Panc1 (cell line): Measurements from ENCODE around the gene NR5A1. TPM values are rescaled to one million over a fixed set of nuclear protein-coding genes. Genes with fewer than 3 reads are reported as not detected.
A peak's percentile ranks its signal among the peaks of the same experiment; 100 is the strongest.

Experiments used
- ATAC-seq: fragments of 200-7000 bp; cut with Tn5 transposase; 2 replicates; pipeline ENCODE4 v1.9.1; 2020; ENCODE audit warnings: mild to moderate bottlenecking, moderate library complexity
- BruUV-seq: library from RNA; stranded (reverse); fragments of 400-500 nt; replicated peaks from 2 replicates; lab custom pipeline; 2021; lab: Mats Ljungman, UMichigan
- CTCF ChIA-PET: fragments of 300-600 bp; sonication (Branson Sonifier 250); formaldehyde crosslinking; loops from one replicate; lab custom pipeline; 2022; ENCODE audit warnings: antibody characterized with exemption; lab: Charles Lee
- POLR2A ChIA-PET: fragments of 300-600 bp; sonication (Branson Sonifier 250); formaldehyde crosslinking; loops from one replicate; lab custom pipeline; 2022; ENCODE audit warnings: antibody characterized with exemption; lab: Charles Lee
- DNase-seq: peaks from one replicate; pipeline ENCODE4 v3.0.0-alpha.2; 2010; ENCODE audit warnings: low read depth, low spot score
- H3K27ac ChIP-seq: 2 replicates; pipeline ENCODE4 v1.5.1; 2011; ENCODE audit warnings: mild to moderate bottlenecking, low read length, inconsistent platforms
- H3K27me3 ChIP-seq: fragments of 200-500 bp; sonication (Bioruptor generic); 2 replicates; pipeline ENCODE4 v1.6.0; 2014; ENCODE audit warnings: low read length, inconsistent platforms; ENCODE audit not compliant: control insufficient read depth, insufficient read depth
- H3K36me3 ChIP-seq: fragments of 200-500 bp; sonication (Bioruptor generic); 2 replicates; pipeline ENCODE4 v1.5.1; 2014; ENCODE audit warnings: inconsistent platforms, mild to moderate bottlenecking, low read length, moderate library complexity; ENCODE audit not compliant: control insufficient read depth, insufficient read depth
- H3K4me1 ChIP-seq: 2 replicates; pipeline ENCODE4 v1.5.1; 2011; ENCODE audit warnings: inconsistent platforms, mild to moderate bottlenecking, low read length, moderate library complexity; ENCODE audit not compliant: control insufficient read depth, insufficient read depth
- H3K4me3 ChIP-seq, 2 experiments: 2 replicates each; pipeline ENCODE4 v1.5.1; 2011 to 2012; ENCODE audit warnings: low read depth in 2 of 2, low read length in 2 of 2, mild to moderate bottlenecking in 2 of 2, inconsistent platforms in 1 of 2, moderate library complexity in 1 of 2
- H3K9me3 ChIP-seq: fragments of 200-500 bp; sonication (Bioruptor generic); 2 replicates; pipeline ENCODE4 v1.5.1; 2014; ENCODE audit warnings: low read depth, mild to moderate bottlenecking, inconsistent platforms, low read length, moderate library complexity; ENCODE audit not compliant: control insufficient read depth, insufficient read depth
- POLR2AphosphoS5 ChIP-seq: IDR thresholded peaks from 2 replicates; pipeline ENCODE4 v1.6.1; 2012; ENCODE audit warnings: mild to moderate bottlenecking, low read depth, low read length, moderate library complexity
- REST ChIP-seq, 2 experiments: IDR thresholded peaks; 2 replicates each; pipeline ENCODE4 v1.6.1; 2011 to 2012; ENCODE audit warnings: low read depth in 2 of 2, control low read depth in 1 of 2, low read length in 1 of 2, mild to moderate bottlenecking in 1 of 2, moderate library complexity in 1 of 2; ENCODE audit not compliant: insufficient read depth in 1 of 2
- SIN3A ChIP-seq: IDR thresholded peaks from 2 replicates; pipeline ENCODE4 v1.6.1; 2012; ENCODE audit warnings: low read depth, mild to moderate bottlenecking, low read length, moderate library complexity, borderline replicate concordance; ENCODE audit not compliant: insufficient read depth
- TCF7L2 ChIP-seq: IDR thresholded peaks from 2 replicates; pipeline ENCODE4 v1.6.1; 2011; ENCODE audit warnings: mild to moderate bottlenecking, low read depth, low read length, inconsistent platforms
- in situ Hi-C: cut with HindIII; loops from 2 replicates; pipeline ENCODE4 v1.10.0; 2016; ENCODE audit warnings: low sequenced_read_pairs, low pct_unique_long_range_greater_than_20kb
- intact Hi-C: fragments of 100-400 bp; cut with micrococcal nuclease; formaldehyde crosslinking; loops from one replicate; pipeline ENCODE4 v1.10.0; 2022; ENCODE audit not compliant: unreplicated experiment
- total RNA-seq: library from RNA; stranded (reverse); gene quantifications from one replicate; pipeline ENCODE4 v1.2.1, GENCODE V29; 2021; ENCODE audit not compliant: unreplicated experiment
- TF ChIP-seq, protein P1 (sequence below): fragments of 450-650 bp; IDR thresholded peaks from 2 replicates; pipeline ENCODE4 v1.5.1; 2017; ENCODE audit warnings: mild to moderate bottlenecking

The NR5A1 gene
- total RNA-seq, 1 experiment from 2014 or later: 2.5 TPM

DNA sequence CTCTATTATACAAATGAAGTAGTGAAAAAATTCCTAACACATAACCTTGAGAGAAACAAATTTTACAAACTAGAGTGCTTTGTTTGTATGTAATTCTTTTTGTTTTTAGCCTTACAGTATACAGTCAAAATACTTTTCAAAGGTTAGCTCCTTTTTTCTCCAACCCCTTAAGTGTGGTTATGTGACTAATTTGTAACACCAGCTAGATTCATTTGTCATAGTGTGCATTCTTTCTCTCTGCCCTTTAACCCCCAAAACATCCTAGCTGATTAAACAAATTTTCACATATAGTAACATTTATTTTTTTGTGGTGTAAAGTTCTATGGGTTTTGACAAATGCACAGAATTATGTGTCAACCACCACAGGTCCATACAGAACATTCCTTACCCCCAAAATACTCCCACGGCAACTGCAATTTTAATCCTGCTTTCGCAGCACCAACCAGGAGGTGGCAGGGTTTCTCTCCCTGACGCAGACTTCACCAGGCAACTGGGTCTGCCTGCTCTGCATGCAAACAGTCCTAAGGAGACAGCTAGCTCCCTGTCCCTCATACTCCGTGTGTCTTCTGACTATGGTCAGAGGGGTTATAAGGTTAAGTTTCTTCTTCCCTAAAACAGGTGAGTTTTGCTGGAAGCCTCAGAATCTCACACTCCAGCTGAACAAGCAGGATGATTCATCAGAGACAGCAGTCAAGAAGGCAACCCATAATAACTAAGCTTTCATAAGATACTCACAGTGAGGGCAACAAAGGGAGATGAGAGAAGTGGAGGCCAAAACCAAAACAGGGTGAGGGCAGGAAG, 44.5 kb upstream of the NR5A1 start:
- Histone ChIP-seq H3K9me3 (no peaks in the 10 kb centered on the region), H3K36me3 (no peaks in the 10 kb centered on the region), H3K4me3 (no peak overlapping the region), H3K27ac (no peak overlapping the region), H3K4me1 (peaks cover 4% of the 10 kb centered on the region; the same call in 1 of the 2 replicates), H3K27me3 (no peaks in the 10 kb centered on the region)
- ChIA-PET CTCF (interaction anchor here (1.0 to 1.4 kb wide), 3 partner anchors 66 to 215 kb away, joined by 4 to 6 read pairs (median 6); no protein-coding TSS in a partner anchor), POLR2A (no interaction called here)
- no TSS peak for BruUV-seq
- TF ChIP-seq POLR2AphosphoS5: no peak
- TF ChIP-seq, protein P1, sequence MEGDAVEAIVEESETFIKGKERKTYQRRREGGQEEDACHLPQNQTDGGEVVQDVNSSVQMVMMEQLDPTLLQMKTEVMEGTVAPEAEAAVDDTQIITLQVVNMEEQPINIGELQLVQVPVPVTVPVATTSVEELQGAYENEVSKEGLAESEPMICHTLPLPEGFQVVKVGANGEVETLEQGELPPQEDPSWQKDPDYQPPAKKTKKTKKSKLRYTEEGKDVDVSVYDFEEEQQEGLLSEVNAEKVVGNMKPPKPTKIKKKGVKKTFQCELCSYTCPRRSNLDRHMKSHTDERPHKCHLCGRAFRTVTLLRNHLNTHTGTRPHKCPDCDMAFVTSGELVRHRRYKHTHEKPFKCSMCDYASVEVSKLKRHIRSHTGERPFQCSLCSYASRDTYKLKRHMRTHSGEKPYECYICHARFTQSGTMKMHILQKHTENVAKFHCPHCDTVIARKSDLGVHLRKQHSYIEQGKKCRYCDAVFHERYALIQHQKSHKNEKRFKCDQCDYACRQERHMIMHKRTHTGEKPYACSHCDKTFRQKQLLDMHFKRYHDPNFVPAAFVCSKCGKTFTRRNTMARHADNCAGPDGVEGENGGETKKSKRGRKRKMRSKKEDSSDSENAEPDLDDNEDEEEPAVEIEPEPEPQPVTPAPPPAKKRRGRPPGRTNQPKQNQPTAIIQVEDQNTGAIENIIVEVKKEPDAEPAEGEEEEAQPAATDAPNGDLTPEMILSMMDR: peak; percentile 81
- in situ Hi-C loops (no loop called here), intact Hi-C loops (loop anchor here (2.0 kb wide), 1 partner anchor 159 kb away; no protein-coding TSS in a partner anchor)
- peak; percentile 97 for ATAC-seq
- DNase-seq: peak; percentile 25

DNA sequence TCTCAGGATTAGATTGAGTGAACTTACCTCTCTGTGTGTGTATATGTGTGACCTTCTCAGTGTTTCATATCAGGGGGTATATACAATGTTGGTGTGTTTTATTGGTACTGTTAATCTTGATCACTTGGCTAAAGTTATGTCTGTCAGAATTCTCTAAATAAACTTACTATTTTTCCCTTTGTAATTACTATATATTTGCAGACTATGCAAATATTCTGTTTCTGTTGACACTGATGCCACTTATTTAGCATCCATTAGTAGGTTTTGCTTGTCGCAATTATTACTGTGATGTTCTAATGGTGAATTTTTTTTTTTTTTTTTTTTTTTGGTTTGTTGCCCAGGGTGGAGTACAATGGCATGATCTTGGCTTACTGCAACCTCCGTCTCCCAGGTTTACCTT, 42.9 kb upstream of the NR5A1 start:
- in situ Hi-C loops: no loop called here
- no peak overlapping the region for H3K4me3 ChIP-seq
- no peak overlapping the region for H3K27ac ChIP-seq
- H3K36me3 ChIP-seq: no peaks in the 10 kb centered on the region
- peaks cover 4% of the 10 kb centered on the region; the same call in 1 of the 2 replicates for H3K4me1 ChIP-seq
- no peak for ATAC-seq
- DNase-seq: no peak
- ChIA-PET CTCF (no interaction called here), POLR2A (no interaction called here)
- H3K9me3 ChIP-seq: no peaks in the 10 kb centered on the region
- intact Hi-C loops: loop anchor here (2.0 kb wide), 1 partner anchor 161 kb away; no protein-coding TSS in a partner anchor
- BruUV-seq: no TSS peak
- TF ChIP-seq SIN3A (no peak), TCF7L2 (no peak), POLR2AphosphoS5 (no peak), REST (IDR thresholded peaks at IDR 0.05; ENCODE audit: insufficient read depth in 1 of 2, low read depth in 2 of 2, low read length in 1 of 2) (no peak)
- TF ChIP-seq, protein P1: no peak
- no peaks in the 10 kb centered on the region for H3K27me3 ChIP-seq
